HG02759 (cell line): Measurements from ENCODE around the gene THOC6.

ENCODE experiments used
- ATAC-seq: cut with Tn5 transposase; IDR thresholded peaks from one replicate; pipeline ENCODE4 v1.9.1; 2021; ENCODE audit warnings: mild to moderate bottlenecking, moderate library complexity; ENCODE audit not compliant: unreplicated experiment

The THOC6 gene

GRCh38 chr16:3023669-3024478, at the start of gene THOC6, which contains the start of gene HCFC1R1:
Gene THOC6 (plus strand): TSS chr16:3024035. CDS start chr16:3024327, 292 bp downstream.
Gene HCFC1R1 (minus strand): TSS chr16:3023942. CDS start chr16:3023941, 1 bp downstream.
- peak; percentile 72 for ATAC-seq

- no peak for ATAC-seq
Measured at GRCh38 chr16:2974319-2975056, 49.3 kb upstream of the THOC6 start.

- ATAC-seq, result no peak
Measured at GRCh38 chr16:2975161-2975795, 48.6 kb upstream of the THOC6 start.

- ATAC-seq, result no peak
Measured at GRCh38 chr16:2976201-2976600, 47.6 kb upstream of the THOC6 start.

GRCh38 chr16:2976673-2977072, 47.2 kb upstream of the THOC6 start:
- no peak for ATAC-seq

- ATAC-seq, result no peak
Measured at GRCh38 chr16:2977440-2977839, 46.4 kb upstream of the THOC6 start.

GRCh38 chr16:2979669-2980226, 44.1 kb upstream of the THOC6 start:
- no peak for ATAC-seq

GRCh38 chr16:2980227-2981176, 43.3 kb upstream of the THOC6 start, which contains the start of gene PKMYT1:
Gene PKMYT1 (minus strand): TSS chr16:2980446. CDS start chr16:2979657, 789 bp downstream.
- peak; percentile 78 for ATAC-seq

GRCh38 chr16:2981177-2981898, 42.5 kb upstream of the THOC6 start:
- ATAC-seq, result peak; percentile 1

- no peak for ATAC-seq
Measured at GRCh38 chr16:2981899-2982250, 42.0 kb upstream of the THOC6 start.

- ATAC-seq, result no peak
Measured at GRCh38 chr16:2982402-2982801, 41.4 kb upstream of the THOC6 start.

GRCh38 chr16:2983706-2984136, 40.1 kb upstream of the THOC6 start:
- ATAC-seq, result no peak

- no peak for ATAC-seq
Measured at GRCh38 chr16:2985462-2985861, 38.4 kb upstream of the THOC6 start.

- no peak for ATAC-seq
Measured at GRCh38 chr16:2985893-2986355, 37.9 kb upstream of the THOC6 start.

- no peak for ATAC-seq
Measured at GRCh38 chr16:2986623-2987188, 37.1 kb upstream of the THOC6 start.

- no peak for ATAC-seq
Measured at GRCh38 chr16:2987286-2987685, 36.5 kb upstream of the THOC6 start.

- ATAC-seq, result no peak
Measured at GRCh38 chr16:2987833-2988232, 36.0 kb upstream of the THOC6 start.

- no peak for ATAC-seq
Measured at GRCh38 chr16:2988590-2989099, 35.2 kb upstream of the THOC6 start.

GRCh38 chr16:2990891-2991290, 32.9 kb upstream of the THOC6 start:
- no peak for ATAC-seq
